Tibial nerve (tissue), 3 donors: Measurements from ENCODE around the gene SKP1.

Source experiments
- POLR2A ChIP-seq, 2 donors: fragments of 450-650 bp; IDR thresholded peaks; one replicate each; pipeline ENCODE4 v1.6.1; 2017; ENCODE audit warnings: antibody characterized with exemption in 2 of 2, mild to moderate bottlenecking in 2 of 2, moderate library complexity in 2 of 2
- TF ChIP-seq, protein P1 (sequence below), 5 experiments: fragments of 200-600 bp in 3 of 5; fragments of 450-650 bp in 2 of 5; sonication (generic) in 3 of 5; IDR thresholded peaks; one replicate each; pipeline ENCODE4 v1.5.1; 2016 to 2019; ENCODE audit warnings: antibody characterized with exemption in 5 of 5, mild to moderate bottlenecking in 3 of 5, moderate library complexity in 2 of 5

- TF ChIP-seq, protein P1, sequence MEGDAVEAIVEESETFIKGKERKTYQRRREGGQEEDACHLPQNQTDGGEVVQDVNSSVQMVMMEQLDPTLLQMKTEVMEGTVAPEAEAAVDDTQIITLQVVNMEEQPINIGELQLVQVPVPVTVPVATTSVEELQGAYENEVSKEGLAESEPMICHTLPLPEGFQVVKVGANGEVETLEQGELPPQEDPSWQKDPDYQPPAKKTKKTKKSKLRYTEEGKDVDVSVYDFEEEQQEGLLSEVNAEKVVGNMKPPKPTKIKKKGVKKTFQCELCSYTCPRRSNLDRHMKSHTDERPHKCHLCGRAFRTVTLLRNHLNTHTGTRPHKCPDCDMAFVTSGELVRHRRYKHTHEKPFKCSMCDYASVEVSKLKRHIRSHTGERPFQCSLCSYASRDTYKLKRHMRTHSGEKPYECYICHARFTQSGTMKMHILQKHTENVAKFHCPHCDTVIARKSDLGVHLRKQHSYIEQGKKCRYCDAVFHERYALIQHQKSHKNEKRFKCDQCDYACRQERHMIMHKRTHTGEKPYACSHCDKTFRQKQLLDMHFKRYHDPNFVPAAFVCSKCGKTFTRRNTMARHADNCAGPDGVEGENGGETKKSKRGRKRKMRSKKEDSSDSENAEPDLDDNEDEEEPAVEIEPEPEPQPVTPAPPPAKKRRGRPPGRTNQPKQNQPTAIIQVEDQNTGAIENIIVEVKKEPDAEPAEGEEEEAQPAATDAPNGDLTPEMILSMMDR (IDR thresholded peaks at IDR 0.05) = no peak
- no peak for TF ChIP-seq POLR2A (IDR thresholded peaks at IDR 0.05)
Observed at GRCh38 chr5:134223406-134224248, 46.9 kb upstream of the SKP1 start.
